ENCODE results near the gene ADAMTS7.
"Not testable (repeated sequence)": the region's sequence is repeated elsewhere in the genome, so short reads cannot be mapped to it uniquely, and the experiment has no call there.

DNA sequence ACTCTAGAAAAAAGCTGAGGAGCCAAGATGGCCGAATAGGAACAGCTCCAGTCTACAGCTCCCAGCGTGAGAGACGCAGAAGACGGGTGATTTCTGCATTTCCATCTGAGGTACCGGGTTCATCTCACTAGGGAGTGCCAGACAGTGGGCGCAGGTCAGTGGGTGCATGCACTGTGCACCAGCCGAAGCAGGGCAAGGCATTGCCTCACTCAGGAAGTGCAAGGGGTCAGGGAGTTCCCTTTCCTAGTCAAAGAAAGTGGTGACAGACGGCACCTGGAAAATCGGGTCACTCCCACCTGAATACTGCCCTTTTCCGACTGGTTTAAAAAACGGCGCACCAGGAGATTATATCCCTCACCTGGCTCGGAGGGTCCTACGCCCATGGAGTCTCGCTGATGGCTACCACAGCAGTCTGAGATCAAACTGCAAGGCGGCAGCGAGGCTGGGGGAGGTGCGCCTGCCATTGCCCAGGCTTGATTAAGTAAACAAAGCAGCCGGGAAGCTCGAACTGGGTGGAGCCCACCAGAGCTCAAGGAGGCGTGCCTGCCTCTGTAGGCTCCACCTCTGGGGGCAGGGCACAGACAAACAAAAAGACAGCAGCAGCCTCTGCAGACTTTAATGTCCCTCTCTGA lies 91.3 kb downstream of the ADAMTS7 start:
- TF ChIP-seq, protein P1, sequence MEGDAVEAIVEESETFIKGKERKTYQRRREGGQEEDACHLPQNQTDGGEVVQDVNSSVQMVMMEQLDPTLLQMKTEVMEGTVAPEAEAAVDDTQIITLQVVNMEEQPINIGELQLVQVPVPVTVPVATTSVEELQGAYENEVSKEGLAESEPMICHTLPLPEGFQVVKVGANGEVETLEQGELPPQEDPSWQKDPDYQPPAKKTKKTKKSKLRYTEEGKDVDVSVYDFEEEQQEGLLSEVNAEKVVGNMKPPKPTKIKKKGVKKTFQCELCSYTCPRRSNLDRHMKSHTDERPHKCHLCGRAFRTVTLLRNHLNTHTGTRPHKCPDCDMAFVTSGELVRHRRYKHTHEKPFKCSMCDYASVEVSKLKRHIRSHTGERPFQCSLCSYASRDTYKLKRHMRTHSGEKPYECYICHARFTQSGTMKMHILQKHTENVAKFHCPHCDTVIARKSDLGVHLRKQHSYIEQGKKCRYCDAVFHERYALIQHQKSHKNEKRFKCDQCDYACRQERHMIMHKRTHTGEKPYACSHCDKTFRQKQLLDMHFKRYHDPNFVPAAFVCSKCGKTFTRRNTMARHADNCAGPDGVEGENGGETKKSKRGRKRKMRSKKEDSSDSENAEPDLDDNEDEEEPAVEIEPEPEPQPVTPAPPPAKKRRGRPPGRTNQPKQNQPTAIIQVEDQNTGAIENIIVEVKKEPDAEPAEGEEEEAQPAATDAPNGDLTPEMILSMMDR (IDR thresholded peaks at IDR 0.05) = not testable (repeated sequence)
- not testable (repeated sequence) for TF ChIP-seq EP300 (IDR thresholded peaks at IDR 0.05)
